GM19351 (cell line): Measurements from ENCODE around the gene METTL18.
"Not testable (repeated sequence)": the region's sequence is repeated elsewhere in the genome, so short reads cannot be mapped to it uniquely, and the experiment has no call there.

Experiments used
- ATAC-seq: cut with Tn5 transposase; IDR thresholded peaks from one replicate; pipeline ENCODE4 v1.9.1; 2021; ENCODE audit warnings: mild to moderate bottlenecking, moderate library complexity; ENCODE audit not compliant: unreplicated experiment

Gene METTL18

GRCh38 chr1:169794530-169795416 is at the start of gene METTL18:
Gene METTL18, minus strand, starts transcription at chr1:169794907. Its CDS starts 1,212 bp downstream, at chr1:169793695.
- ATAC-seq = peak; percentile 89

- no peak for ATAC-seq
These were observed 44.2 kb upstream of the METTL18 start for GRCh38 chr1:169838942-169839341.

- ATAC-seq = no peak
These were observed 41.5 kb upstream of the METTL18 start for GRCh38 chr1:169836198-169836597.

- ATAC-seq = no peak
These were observed 40.9 kb upstream of the METTL18 start for GRCh38 chr1:169835647-169836046.

- no peak for ATAC-seq
These were observed 40.2 kb upstream of the METTL18 start for GRCh38 chr1:169834869-169835268.

GRCh38 chr1:169833179-169833901 is 38.6 kb upstream of the METTL18 start:
- no peak for ATAC-seq

GRCh38 chr1:169829671-169830070 is 35.0 kb upstream of the METTL18 start:
- ATAC-seq = no peak

- no peak for ATAC-seq
These were observed 29.4 kb upstream of the METTL18 start for GRCh38 chr1:169824153-169824552.

GRCh38 chr1:169821500-169821899 is 26.8 kb upstream of the METTL18 start:
- ATAC-seq = no peak

GRCh38 chr1:169816617-169817016 is 21.9 kb upstream of the METTL18 start:
- no peak for ATAC-seq

GRCh38 chr1:169814265-169814664 is 19.6 kb upstream of the METTL18 start:
- ATAC-seq = no peak

- ATAC-seq = no peak
These were observed 17.4 kb upstream of the METTL18 start for GRCh38 chr1:169812131-169812530.

- ATAC-seq = not testable (repeated sequence)
These were observed 16.8 kb upstream of the METTL18 start for GRCh38 chr1:169811418-169812035.

- no peak for ATAC-seq
These were observed 14.8 kb upstream of the METTL18 start for GRCh38 chr1:169809370-169810095.

GRCh38 chr1:169804941-169805340 is 10.2 kb upstream of the METTL18 start:
- no peak for ATAC-seq

GRCh38 chr1:169802888-169803287 is 8.2 kb upstream of the METTL18 start:
- no peak for ATAC-seq

GRCh38 chr1:169797281-169797680 is 2.6 kb upstream of the METTL18 start:
- no peak for ATAC-seq

- no peak for ATAC-seq
These were observed 1.6 kb upstream of the METTL18 start for GRCh38 chr1:169796274-169796810.

GRCh38 chr1:169795687-169796086 is 980 bp upstream of the METTL18 start:
- ATAC-seq = peak; percentile 31

- ATAC-seq = no peak
These were observed 977 bp downstream of the METTL18 start for GRCh38 chr1:169793730-169794129.

GRCh38 chr1:169788402-169788801 is 6.3 kb downstream of the METTL18 start:
- ATAC-seq = no peak
